Measurements from ENCODE around the gene RSRC1. TPM values are rescaled to one million over a fixed set of nuclear protein-coding genes. Genes with fewer than 3 reads are reported as not detected.
"Not testable (repeated sequence)": the region's sequence is repeated elsewhere in the genome, so short reads cannot be mapped to it uniquely, and the experiment has no call there.

The RSRC1 gene, protein sequence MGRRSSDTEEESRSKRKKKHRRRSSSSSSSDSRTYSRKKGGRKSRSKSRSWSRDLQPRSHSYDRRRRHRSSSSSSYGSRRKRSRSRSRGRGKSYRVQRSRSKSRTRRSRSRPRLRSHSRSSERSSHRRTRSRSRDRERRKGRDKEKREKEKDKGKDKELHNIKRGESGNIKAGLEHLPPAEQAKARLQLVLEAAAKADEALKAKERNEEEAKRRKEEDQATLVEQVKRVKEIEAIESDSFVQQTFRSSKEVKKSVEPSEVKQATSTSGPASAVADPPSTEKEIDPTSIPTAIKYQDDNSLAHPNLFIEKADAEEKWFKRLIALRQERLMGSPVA
- total RNA-seq (10 to 100 TPM; 61.0 to 66.5 TPM), polyA plus RNA-seq (ENCODE audit: insufficient read length in 2 of 2) (10 to 100 TPM; 36.7 to 39.4 TPM)
- long read RNA-seq, donor 1, partial matches to known transcripts = 0 of 6 reads
- long read RNA-seq, donor 1, other reads (novel, unspliced or antisense) = 0 of 6 reads
- long read RNA-seq, donor 2, partial matches to known transcripts = 0 of 3 reads
- long read RNA-seq, donor 2, other reads (novel, unspliced or antisense) = 0 of 3 reads
- long read RNA-seq, donor 3, partial matches to known transcripts = 0 of 2 reads
- long read RNA-seq, donor 3, other reads (novel, unspliced or antisense) = 0 of 2 reads
- long read RNA-seq, donor 4, partial matches to known transcripts = 0 of 2 reads
- long read RNA-seq, donor 4, other reads (novel, unspliced or antisense) = 0 of 2 reads

DNA sequence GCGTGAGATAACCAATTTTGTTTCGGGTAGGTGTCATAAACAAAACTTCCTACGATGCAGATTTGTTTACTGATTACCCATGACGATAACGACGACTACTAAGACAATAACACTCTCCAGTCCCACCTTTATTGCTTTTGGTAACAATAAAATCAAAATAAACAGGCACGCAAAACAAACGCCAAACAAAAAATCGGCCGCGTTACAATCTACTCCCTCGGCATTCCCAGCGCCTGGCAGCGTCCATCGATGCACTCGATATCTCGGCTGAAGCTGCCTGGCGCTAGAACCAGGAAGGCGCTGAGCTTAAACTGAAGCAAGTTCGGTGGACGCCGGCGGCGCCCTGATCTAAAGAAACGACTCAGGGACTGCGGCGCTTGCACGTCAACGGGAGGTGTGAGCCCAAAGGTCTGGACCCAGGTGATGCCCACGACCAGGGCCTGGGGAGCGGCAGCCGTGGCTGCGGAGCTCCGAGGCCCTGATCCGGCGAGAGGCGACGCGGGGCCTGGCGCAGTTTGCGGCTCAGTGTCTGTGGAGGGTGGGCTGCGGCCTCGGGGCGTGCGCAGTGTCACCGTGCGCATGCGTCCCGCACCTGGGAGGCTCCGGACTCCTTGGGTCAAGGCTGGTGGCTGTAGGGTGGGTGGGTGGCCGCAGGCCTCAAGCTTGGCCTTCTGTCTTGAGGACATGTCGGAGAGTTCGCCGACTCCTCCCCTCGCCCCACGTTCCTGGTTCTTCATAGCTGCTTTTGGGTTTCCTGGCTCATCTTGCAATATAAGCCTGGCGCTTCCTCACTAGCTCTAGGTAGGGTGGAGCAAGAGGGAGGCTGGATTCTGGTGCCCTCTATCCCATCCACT is at the start of gene RSRC1:
RSRC1 (plus strand) TSS at position 286 of the 854 bp plus-strand sequence. CDS start 12,016 bp downstream, outside the sequence.
- peaks cover 3% of the 10 kb centered on the region for H3K9me3 ChIP-seq (ENCODE audit: control insufficient read depth, insufficient read depth, low read length)

DNA sequence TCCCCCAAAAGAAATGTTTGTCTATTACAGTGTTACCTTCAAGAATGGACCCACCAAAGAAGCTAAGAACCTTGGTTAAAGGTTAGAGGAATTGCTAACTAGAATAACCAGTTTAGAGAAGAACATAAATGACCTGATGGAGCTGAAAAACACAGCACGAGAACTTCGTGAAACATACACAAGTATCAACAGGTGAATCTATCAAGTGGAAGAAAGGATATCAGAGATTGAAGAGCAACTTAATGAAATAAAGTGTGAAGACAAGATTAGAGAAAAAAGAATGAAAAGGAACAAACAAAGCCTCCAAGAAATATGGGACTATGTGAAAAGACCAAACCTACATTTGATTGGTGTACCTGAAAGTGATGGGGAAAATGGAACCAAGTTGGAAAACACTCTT is 44.3 kb upstream of the RSRC1 start:
- not testable (repeated sequence) for H3K4me1 ChIP-seq (ENCODE audit: control insufficient read depth, insufficient read depth, low read length); H3K27me3 ChIP-seq (ENCODE audit: control insufficient read depth, insufficient read depth, low read length); H3K4me3 ChIP-seq (ENCODE audit: low read depth, low read length); H3K36me3 ChIP-seq (ENCODE audit: control insufficient read depth, insufficient read depth, low read length); H3K9me3 ChIP-seq (ENCODE audit: control insufficient read depth, insufficient read depth, low read length); DNase-seq (ENCODE audit: low read depth in 4 of 6, low spot score in 6 of 6); H3K27ac ChIP-seq (ENCODE audit: low read depth, low read length)
- 94% methylated on average over 2 of the region's 2 CpGs for WGBS (ENCODE audit: insufficient coverage)

More for the DNA sequence above, at the start of gene RSRC1:
- peak within 1 kb of the TSS; percentile 83 for H3K27ac ChIP-seq (ENCODE audit: low read depth, low read length)
- WGBS (ENCODE audit: insufficient coverage) = 0% methylated on average over 55 of the region's 57 CpGs
- peaks cover 47% of the 10 kb centered on the region for H3K27me3 ChIP-seq (ENCODE audit: control insufficient read depth, insufficient read depth, low read length)
- DNase-seq (ENCODE audit: low read depth in 4 of 6, low spot score in 6 of 6) = peak in 5 of 6 donors; percentile 75 to 96 (median 86)
- peaks cover 2% of the 10 kb centered on the region for H3K36me3 ChIP-seq (ENCODE audit: control insufficient read depth, insufficient read depth, low read length)
- H3K4me1 ChIP-seq (ENCODE audit: control insufficient read depth, insufficient read depth, low read length) = peaks cover 26% of the 10 kb centered on the region
- peak within 1 kb of the TSS; percentile 86 for H3K4me3 ChIP-seq (ENCODE audit: low read depth, low read length)

DNA sequence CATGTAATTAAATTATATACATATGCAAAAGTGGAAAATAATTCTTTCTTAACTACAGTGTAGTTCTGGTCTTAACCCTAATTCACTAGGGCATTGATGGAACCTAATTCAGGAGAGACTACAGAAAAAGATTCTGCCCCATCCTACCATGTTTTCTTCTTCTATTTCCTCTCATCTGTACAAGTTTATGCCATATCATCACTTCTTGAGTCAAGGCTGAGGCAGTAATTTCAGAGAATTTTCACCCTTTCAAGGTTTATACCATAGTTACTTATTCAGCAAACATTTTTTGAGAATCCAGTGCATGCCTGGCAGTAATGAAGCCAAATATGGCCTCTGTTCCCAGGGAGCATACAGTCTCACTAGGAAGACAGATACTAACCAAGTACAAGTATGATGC is 37.1 kb upstream of the RSRC1 start:
- no peak overlapping the region for H3K4me3 ChIP-seq (ENCODE audit: low read depth, low read length)
- no peaks in the 10 kb centered on the region for H3K4me1 ChIP-seq (ENCODE audit: control insufficient read depth, insufficient read depth, low read length)
- H3K27ac ChIP-seq (ENCODE audit: low read depth, low read length) = no peak overlapping the region
- H3K36me3 ChIP-seq (ENCODE audit: control insufficient read depth, insufficient read depth, low read length) = no peaks in the 10 kb centered on the region
- no peaks in the 10 kb centered on the region for H3K27me3 ChIP-seq (ENCODE audit: control insufficient read depth, insufficient read depth, low read length)
- no peak for DNase-seq (ENCODE audit: low read depth in 4 of 6, low spot score in 6 of 6)
- no peaks in the 10 kb centered on the region for H3K9me3 ChIP-seq (ENCODE audit: control insufficient read depth, insufficient read depth, low read length)

DNA sequence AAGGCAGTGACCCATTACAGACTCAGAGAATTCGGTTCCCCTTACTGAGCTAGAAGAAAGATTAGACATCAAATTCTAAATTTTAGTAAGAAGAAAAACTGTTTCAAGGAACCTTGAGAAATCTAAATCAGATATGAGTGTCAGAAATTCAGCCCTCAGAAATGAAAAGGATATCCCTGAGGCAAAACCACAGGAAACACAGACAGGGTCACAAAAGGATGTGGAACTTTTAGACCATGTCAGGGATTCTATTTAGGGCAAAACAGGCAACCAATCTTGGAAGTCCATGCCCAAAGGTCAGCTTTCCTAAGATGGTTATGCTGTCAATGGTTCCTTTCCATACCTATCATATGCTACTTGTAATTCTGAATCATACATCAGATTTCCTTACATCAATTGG is 35.3 kb upstream of the RSRC1 start:
- no peaks in the 10 kb centered on the region for H3K27me3 ChIP-seq (ENCODE audit: control insufficient read depth, insufficient read depth, low read length)
- no peaks in the 10 kb centered on the region for H3K36me3 ChIP-seq (ENCODE audit: control insufficient read depth, insufficient read depth, low read length)
- no peaks in the 10 kb centered on the region for H3K4me1 ChIP-seq (ENCODE audit: control insufficient read depth, insufficient read depth, low read length)
- no peak overlapping the region for H3K27ac ChIP-seq (ENCODE audit: low read depth, low read length)
- WGBS (ENCODE audit: insufficient coverage) = no CpG with 5 or more reads among the region's 1 CpG
- no peak overlapping the region for H3K4me3 ChIP-seq (ENCODE audit: low read depth, low read length)
- no peak for DNase-seq (ENCODE audit: low read depth in 4 of 6, low spot score in 6 of 6)
- H3K9me3 ChIP-seq (ENCODE audit: control insufficient read depth, insufficient read depth, low read length) = no peaks in the 10 kb centered on the region

DNA sequence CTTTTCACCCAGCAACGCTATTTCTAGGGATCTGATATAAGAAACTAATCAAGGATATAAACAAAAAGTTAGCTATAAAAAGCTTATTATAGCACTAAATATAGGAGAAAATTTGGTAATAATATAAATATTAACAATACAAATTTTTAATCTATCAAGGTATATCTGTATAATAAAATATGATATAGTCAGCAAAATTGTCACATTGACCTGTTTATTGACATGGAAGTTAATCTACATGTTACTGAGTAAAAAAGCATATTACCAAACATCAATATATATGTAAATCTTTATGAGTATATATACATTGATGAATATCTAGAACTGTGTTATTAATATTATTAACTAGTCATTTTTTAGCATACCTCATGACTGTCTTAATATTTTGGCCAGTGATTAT is 30.3 kb upstream of the RSRC1 start:
- Histone ChIP-seq H3K4me3 (ENCODE audit: low read depth, low read length) (no peak overlapping the region), H3K27me3 (ENCODE audit: control insufficient read depth, insufficient read depth, low read length) (no peaks in the 10 kb centered on the region), H3K36me3 (ENCODE audit: control insufficient read depth, insufficient read depth, low read length) (no peaks in the 10 kb centered on the region), H3K27ac (ENCODE audit: low read depth, low read length) (no peak overlapping the region), H3K9me3 (ENCODE audit: control insufficient read depth, insufficient read depth, low read length) (no peaks in the 10 kb centered on the region), H3K4me1 (ENCODE audit: control insufficient read depth, insufficient read depth, low read length) (no peaks in the 10 kb centered on the region)
- WGBS (ENCODE audit: insufficient coverage) = no CpG with 5 or more reads among the region's 1 CpG
- DNase-seq (ENCODE audit: low read depth in 4 of 6, low spot score in 6 of 6) = no peak

DNA sequence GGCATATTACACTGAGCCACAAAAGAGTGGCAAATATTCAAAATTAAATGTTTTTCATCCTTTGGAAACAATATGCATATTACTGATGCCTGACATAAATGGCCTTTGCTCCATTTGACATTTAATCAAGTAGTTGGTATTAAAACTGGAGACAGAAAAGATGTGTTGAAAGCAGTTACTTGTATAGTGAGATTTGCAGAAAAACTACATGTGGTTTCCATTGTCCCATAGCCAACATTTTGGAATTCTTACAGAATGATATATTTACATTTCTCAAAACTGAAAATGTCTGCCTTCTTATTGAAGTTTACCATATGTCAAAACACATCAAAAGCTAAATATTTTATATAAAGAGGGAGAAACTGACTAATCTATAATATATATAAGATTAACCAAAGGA is 25.2 kb upstream of the RSRC1 start:
- H3K36me3 ChIP-seq (ENCODE audit: control insufficient read depth, insufficient read depth, low read length) = no peaks in the 10 kb centered on the region
- no peak overlapping the region for H3K27ac ChIP-seq (ENCODE audit: low read depth, low read length)
- peaks cover 3% of the 10 kb centered on the region for H3K27me3 ChIP-seq (ENCODE audit: control insufficient read depth, insufficient read depth, low read length)
- no peaks in the 10 kb centered on the region for H3K9me3 ChIP-seq (ENCODE audit: control insufficient read depth, insufficient read depth, low read length)
- DNase-seq (ENCODE audit: low read depth in 4 of 6, low spot score in 6 of 6) = no peak
- no peaks in the 10 kb centered on the region for H3K4me1 ChIP-seq (ENCODE audit: control insufficient read depth, insufficient read depth, low read length)
- H3K4me3 ChIP-seq (ENCODE audit: low read depth, low read length) = no peak overlapping the region

DNA sequence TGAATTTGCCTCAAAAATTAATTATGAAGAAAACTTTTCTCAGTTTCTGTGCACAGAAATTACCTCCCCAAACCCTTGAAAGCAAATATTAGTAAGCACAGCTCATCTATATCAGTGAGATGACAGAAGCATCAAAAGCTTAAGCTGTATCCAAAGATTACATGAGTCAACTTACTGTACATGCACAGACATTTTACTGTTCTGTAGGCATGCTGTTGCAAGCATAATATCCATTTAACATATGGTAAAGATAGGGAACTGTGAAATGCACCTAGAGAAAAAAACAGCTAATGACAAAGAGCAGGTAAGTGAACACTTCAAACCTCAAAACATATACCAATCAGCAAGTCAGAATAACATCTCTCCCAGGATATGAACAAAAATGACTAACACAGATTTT is 24.5 kb upstream of the RSRC1 start:
- Histone ChIP-seq H3K36me3 (ENCODE audit: control insufficient read depth, insufficient read depth, low read length) (no peaks in the 10 kb centered on the region), H3K9me3 (ENCODE audit: control insufficient read depth, insufficient read depth, low read length) (no peaks in the 10 kb centered on the region), H3K27me3 (ENCODE audit: control insufficient read depth, insufficient read depth, low read length) (peaks cover 3% of the 10 kb centered on the region), H3K4me3 (ENCODE audit: low read depth, low read length) (no peak overlapping the region), H3K4me1 (ENCODE audit: control insufficient read depth, insufficient read depth, low read length) (no peaks in the 10 kb centered on the region), H3K27ac (ENCODE audit: low read depth, low read length) (no peak overlapping the region)
- DNase-seq (ENCODE audit: low read depth in 4 of 6, low spot score in 6 of 6) = no peak

DNA sequence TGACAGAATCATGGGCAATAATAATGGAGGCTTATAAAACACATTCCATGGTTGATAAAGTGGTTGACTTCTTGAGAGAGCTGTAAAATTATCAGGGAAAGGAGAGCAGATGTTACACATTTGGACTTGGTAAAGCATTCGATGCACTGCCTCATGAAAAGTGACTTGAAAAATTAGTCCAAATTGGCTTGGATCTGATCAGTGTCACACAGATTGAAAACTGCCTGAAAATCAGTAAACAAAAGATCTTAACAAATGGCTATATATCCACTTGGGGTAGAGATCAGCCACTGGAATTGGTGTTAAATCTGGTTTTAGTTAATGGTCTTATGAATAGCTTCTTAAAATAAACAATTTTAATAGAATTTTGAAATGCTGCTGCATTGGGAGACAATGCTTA is 24.0 kb upstream of the RSRC1 start:
- WGBS (ENCODE audit: insufficient coverage) = 71% methylated on average over 1 of the region's 1 CpG
- no peak overlapping the region for H3K4me3 ChIP-seq (ENCODE audit: low read depth, low read length)
- DNase-seq (ENCODE audit: low read depth in 4 of 6, low spot score in 6 of 6) = peak in 1 of 6 donors; percentile 11
- no peaks in the 10 kb centered on the region for H3K4me1 ChIP-seq (ENCODE audit: control insufficient read depth, insufficient read depth, low read length)
- no peaks in the 10 kb centered on the region for H3K9me3 ChIP-seq (ENCODE audit: control insufficient read depth, insufficient read depth, low read length)
- H3K27me3 ChIP-seq (ENCODE audit: control insufficient read depth, insufficient read depth, low read length) = peaks cover 3% of the 10 kb centered on the region
- H3K36me3 ChIP-seq (ENCODE audit: control insufficient read depth, insufficient read depth, low read length) = no peaks in the 10 kb centered on the region
- no peak overlapping the region for H3K27ac ChIP-seq (ENCODE audit: low read depth, low read length)

DNA sequence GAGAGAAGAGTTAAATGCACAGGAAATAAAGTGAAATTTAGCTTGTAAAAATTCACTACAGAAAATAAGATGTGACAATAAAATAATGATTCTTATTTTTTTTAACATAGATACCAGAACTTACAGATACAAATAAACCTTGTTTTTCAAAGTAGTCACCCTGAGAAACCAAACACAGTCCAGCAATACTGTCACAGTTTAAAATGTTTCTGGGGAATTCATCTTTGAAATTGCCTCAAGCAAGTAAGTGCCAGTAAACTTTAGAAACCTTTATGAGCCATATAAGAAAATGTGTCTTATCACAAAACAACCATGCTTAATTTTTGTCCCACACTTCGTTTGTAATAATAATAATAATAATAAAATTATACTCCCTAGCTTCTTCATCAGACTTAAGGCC is 23.5 kb upstream of the RSRC1 start:
- WGBS (ENCODE audit: insufficient coverage) = no CpG with 5 or more reads among the region's 1 CpG
- DNase-seq (ENCODE audit: low read depth in 4 of 6, low spot score in 6 of 6) = no peak
- Histone ChIP-seq H3K9me3 (ENCODE audit: control insufficient read depth, insufficient read depth, low read length) (no peaks in the 10 kb centered on the region), H3K27ac (ENCODE audit: low read depth, low read length) (no peak overlapping the region), H3K36me3 (ENCODE audit: control insufficient read depth, insufficient read depth, low read length) (no peaks in the 10 kb centered on the region), H3K4me1 (ENCODE audit: control insufficient read depth, insufficient read depth, low read length) (no peaks in the 10 kb centered on the region), H3K4me3 (ENCODE audit: low read depth, low read length) (no peak overlapping the region), H3K27me3 (ENCODE audit: control insufficient read depth, insufficient read depth, low read length) (peaks cover 3% of the 10 kb centered on the region)
